Stimulated activated CD8-positive, alpha-beta memory T cell treated with anti-CD3 and anti-CD28 coated beads, Interleukin-7, amount 100 ng/mL, for 48 hours (primary cell): ENCODE data around the gene MRPL28.
"Not testable (repeated sequence)": the region's sequence is repeated elsewhere in the genome, so short reads cannot be mapped to it uniquely, and the experiment has no call there.

Experiments
- DNase-seq, 2 donors: peaks; one replicate each; pipeline ENCODE4 v3.0.0-alpha.2; 2020; ENCODE audit warnings: low read depth in 1 of 2; ENCODE audit errors: extremely low read depth in 1 of 2

The MRPL28 gene

GRCh38 chr16:374616-374926, 4.2 kb upstream of the MRPL28 start:
- DNase-seq, result no peak

GRCh38 chr16:373848-374615, 3.7 kb upstream of the MRPL28 start:
- no peak for DNase-seq

GRCh38 chr16:373020-373598, 2.8 kb upstream of the MRPL28 start:
- DNase-seq, result no peak

- DNase-seq, result no peak
Observed at GRCh38 chr16:372302-372983, 2.1 kb upstream of the MRPL28 start.

- DNase-seq, result no peak
Observed at GRCh38 chr16:371515-372301, 1.4 kb upstream of the MRPL28 start.

- no peak for DNase-seq
Observed at GRCh38 chr16:370979-371514, 709 bp upstream of the MRPL28 start.

GRCh38 chr16:369866-370436, 387 bp downstream of the MRPL28 start:
- no peak for DNase-seq

- DNase-seq, result no peak
Observed at GRCh38 chr16:369275-369865, 968 bp downstream of the MRPL28 start.

GRCh38 chr16:368388-369158, 1.8 kb downstream of the MRPL28 start:
- DNase-seq, result no peak

- no peak for DNase-seq
Observed at GRCh38 chr16:367333-367903, 2.9 kb downstream of the MRPL28 start.

- no peak for DNase-seq
Observed at GRCh38 chr16:366476-366875, 3.9 kb downstream of the MRPL28 start.

GRCh38 chr16:364595-365491, 5.5 kb downstream of the MRPL28 start:
- DNase-seq, result no peak

GRCh38 chr16:363766-364490, 6.4 kb downstream of the MRPL28 start:
- DNase-seq, result no peak

GRCh38 chr16:363110-363765, 7.1 kb downstream of the MRPL28 start:
- no peak for DNase-seq

GRCh38 chr16:362702-362999, 7.7 kb downstream of the MRPL28 start:
- DNase-seq, result not testable (repeated sequence)

GRCh38 chr16:361872-362701, 8.3 kb downstream of the MRPL28 start:
- peak in 1 of 2 donors; percentile 60 for DNase-seq
